Measurements from ENCODE around the gene SECTM1.
"Not testable (repeated sequence)": the region's sequence is repeated elsewhere in the genome, so short reads cannot be mapped to it uniquely, and the experiment has no call there.

The SECTM1 gene

GRCh38 chr17:82365606-82366295 lies 32.2 kb upstream of the SECTM1 start:
- no peak for TF ChIP-seq CTCF (conservative IDR thresholded peaks at IDR 0.05; ENCODE audit: control insufficient read depth, insufficient read depth, low read depth, low read length)
- no peak overlapping the region for H3K4me3 ChIP-seq (ENCODE audit: control insufficient read depth, low read depth, low read length)
- no peak for DNase-seq (ENCODE audit: low read depth)

- DNase-seq (ENCODE audit: low read depth), result no peak
- no peak overlapping the region for H3K4me3 ChIP-seq (ENCODE audit: control insufficient read depth, low read depth, low read length)
Measured at GRCh38 chr17:82361885-82362633, 28.5 kb upstream of the SECTM1 start.

GRCh38 chr17:82359451-82360074 lies 26.0 kb upstream of the SECTM1 start:
- not testable (repeated sequence) for H3K4me3 ChIP-seq (ENCODE audit: control insufficient read depth, low read depth, low read length); DNase-seq (ENCODE audit: low read depth)

More at GRCh38 chr17:82361885-82362633, 28.5 kb upstream of the SECTM1 start:
- TF ChIP-seq CTCF (conservative IDR thresholded peaks at IDR 0.05; ENCODE audit: control insufficient read depth, insufficient read depth, low read depth, low read length), result no peak

GRCh38 chr17:82358465-82359350 lies 25.1 kb upstream of the SECTM1 start, which contains the start of gene TEX19:
TEX19 (plus strand) TSS chr17:82359247; CDS start chr17:82362151, 2,904 bp downstream.
- peak; percentile 16 for DNase-seq (ENCODE audit: low read depth)
- H3K4me3 ChIP-seq (ENCODE audit: control insufficient read depth, low read depth, low read length), result no peak within 1 kb of the TSS
- no peak for TF ChIP-seq CTCF (conservative IDR thresholded peaks at IDR 0.05; ENCODE audit: control insufficient read depth, insufficient read depth, low read depth, low read length)

- H3K4me3 ChIP-seq (ENCODE audit: control insufficient read depth, low read depth, low read length), result no peak overlapping the region
- no peak for DNase-seq (ENCODE audit: low read depth)
- TF ChIP-seq CTCF (conservative IDR thresholded peaks at IDR 0.05; ENCODE audit: control insufficient read depth, insufficient read depth, low read depth, low read length), result no peak
Measured at GRCh38 chr17:82357394-82357793, 23.8 kb upstream of the SECTM1 start.

- no peak overlapping the region for H3K4me3 ChIP-seq (ENCODE audit: control insufficient read depth, low read depth, low read length)
- no peak for DNase-seq (ENCODE audit: low read depth)
Measured at GRCh38 chr17:82356845-82357355, 23.3 kb upstream of the SECTM1 start.

More at GRCh38 chr17:82356845-82357355, 23.3 kb upstream of the SECTM1 start:
- TF ChIP-seq CTCF (conservative IDR thresholded peaks at IDR 0.05; ENCODE audit: control insufficient read depth, insufficient read depth, low read depth, low read length), result no peak
